ENCODE data around the gene TMOD1. TPM values are rescaled to one million over a fixed set of nuclear protein-coding genes. Genes with fewer than 3 reads are reported as not detected.
A peak's percentile ranks its signal among the peaks of the same experiment; 100 is the strongest.

Gene TMOD1
- total and polyA plus RNA-seq, 9 donors, result 37.1 to 77.2 (median 64.0) TPM

DNA sequence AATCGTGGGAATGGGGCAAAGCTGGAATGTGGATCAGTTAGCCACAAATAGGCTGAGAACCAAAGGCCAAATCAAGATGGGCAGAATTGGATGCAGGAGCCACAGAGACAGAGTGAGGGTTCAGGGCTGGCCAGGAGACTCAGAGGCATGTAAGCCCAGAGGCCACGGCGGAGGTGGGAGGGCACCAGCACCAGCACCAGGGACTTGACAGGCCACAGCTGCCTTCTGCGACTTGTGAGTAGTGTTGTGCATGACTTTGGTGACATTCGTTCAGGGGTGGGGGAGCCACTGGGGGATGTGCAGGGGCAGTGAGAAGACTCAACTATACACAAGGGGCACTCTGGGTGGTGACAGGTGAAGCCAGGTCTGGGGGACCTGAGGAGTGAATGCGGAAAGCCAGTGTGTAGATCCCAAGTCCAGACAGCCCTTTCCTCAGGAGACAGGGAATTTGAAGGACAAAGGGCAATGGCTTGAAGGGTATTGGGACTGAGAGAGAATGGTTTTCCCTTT, 53.2 kb downstream of the TMOD1 start:
- Histone ChIP-seq H3K27me3 (no peaks in the 10 kb centered on the region), H3K4me3 (no peak overlapping the region), H3K4me1 (ENCODE audit: insufficient read depth) (peaks cover 36% of the 10 kb centered on the region), H3K9me3 (no peaks in the 10 kb centered on the region), H3K27ac (peak overlapping the region; percentile 50 to 84), H3K36me3 (no peaks in the 10 kb centered on the region)
- TF ChIP-seq EP300 (IDR thresholded peaks at IDR 0.05) (no peak), POLR2A (IDR thresholded peaks at IDR 0.05) (no peak)
- TF ChIP-seq, protein P1, sequence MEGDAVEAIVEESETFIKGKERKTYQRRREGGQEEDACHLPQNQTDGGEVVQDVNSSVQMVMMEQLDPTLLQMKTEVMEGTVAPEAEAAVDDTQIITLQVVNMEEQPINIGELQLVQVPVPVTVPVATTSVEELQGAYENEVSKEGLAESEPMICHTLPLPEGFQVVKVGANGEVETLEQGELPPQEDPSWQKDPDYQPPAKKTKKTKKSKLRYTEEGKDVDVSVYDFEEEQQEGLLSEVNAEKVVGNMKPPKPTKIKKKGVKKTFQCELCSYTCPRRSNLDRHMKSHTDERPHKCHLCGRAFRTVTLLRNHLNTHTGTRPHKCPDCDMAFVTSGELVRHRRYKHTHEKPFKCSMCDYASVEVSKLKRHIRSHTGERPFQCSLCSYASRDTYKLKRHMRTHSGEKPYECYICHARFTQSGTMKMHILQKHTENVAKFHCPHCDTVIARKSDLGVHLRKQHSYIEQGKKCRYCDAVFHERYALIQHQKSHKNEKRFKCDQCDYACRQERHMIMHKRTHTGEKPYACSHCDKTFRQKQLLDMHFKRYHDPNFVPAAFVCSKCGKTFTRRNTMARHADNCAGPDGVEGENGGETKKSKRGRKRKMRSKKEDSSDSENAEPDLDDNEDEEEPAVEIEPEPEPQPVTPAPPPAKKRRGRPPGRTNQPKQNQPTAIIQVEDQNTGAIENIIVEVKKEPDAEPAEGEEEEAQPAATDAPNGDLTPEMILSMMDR (IDR thresholded peaks at IDR 0.05), result no peak
- intact Hi-C loops (cut with DNase I), result loop anchor here in 2 of 4 donors (5.0 kb wide), 1 partner anchor 52 kb away; the partner anchor contains the start of gene TMOD1 (in 2 of the 2)
- peak in 2 of 5 donors; percentile 44 to 48 for DNase-seq
- 89 to 96% (median 90%) methylated on average over 6 of the region's 6 CpGs for WGBS, 3 donors

DNA sequence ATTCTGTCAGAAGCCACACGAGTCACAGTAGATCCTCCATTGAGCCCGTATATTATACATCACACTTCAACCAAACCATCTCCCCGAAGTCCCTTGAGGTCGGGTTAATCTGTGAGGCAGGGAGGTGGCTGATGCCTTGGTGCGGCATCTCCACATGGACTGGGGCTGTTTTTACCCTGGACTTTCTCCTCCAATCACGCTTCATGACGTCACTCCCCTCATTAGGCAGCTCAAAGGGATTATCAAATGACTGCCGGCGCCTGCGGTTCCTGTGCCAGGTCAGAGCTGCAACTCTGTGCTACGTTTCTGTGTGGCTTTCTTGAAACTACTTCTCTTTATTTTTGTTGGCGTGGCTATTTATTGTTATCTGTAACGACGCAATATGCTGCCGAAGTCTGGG, 53.7 kb downstream of the TMOD1 start:
- no peaks in the 10 kb centered on the region for H3K36me3 ChIP-seq
- intact Hi-C loops (cut with DNase I), result loop anchor here in 2 of 4 donors (5.0 kb wide), 1 partner anchor 53 kb away; the partner anchor contains the start of gene TMOD1 (in 2 of the 2)
- peak overlapping the region; percentile 50 to 84 for H3K27ac ChIP-seq
- peaks cover 38% of the 10 kb centered on the region for H3K4me1 ChIP-seq (ENCODE audit: insufficient read depth)
- TF ChIP-seq POLR2A (IDR thresholded peaks at IDR 0.05), result no peak
- TF ChIP-seq, protein P1 (IDR thresholded peaks at IDR 0.05), result no peak
- TF ChIP-seq EP300 (IDR thresholded peaks at IDR 0.05), result no peak
- WGBS, 3 donors, result 11 to 30% (median 15%) methylated on average over 15 of the region's 15 CpGs
- no peaks in the 10 kb centered on the region for H3K9me3 ChIP-seq
- peak; percentile 83 to 92 (median 88) for DNase-seq
- H3K4me3 ChIP-seq, result no peak overlapping the region
- no peaks in the 10 kb centered on the region for H3K27me3 ChIP-seq

DNA sequence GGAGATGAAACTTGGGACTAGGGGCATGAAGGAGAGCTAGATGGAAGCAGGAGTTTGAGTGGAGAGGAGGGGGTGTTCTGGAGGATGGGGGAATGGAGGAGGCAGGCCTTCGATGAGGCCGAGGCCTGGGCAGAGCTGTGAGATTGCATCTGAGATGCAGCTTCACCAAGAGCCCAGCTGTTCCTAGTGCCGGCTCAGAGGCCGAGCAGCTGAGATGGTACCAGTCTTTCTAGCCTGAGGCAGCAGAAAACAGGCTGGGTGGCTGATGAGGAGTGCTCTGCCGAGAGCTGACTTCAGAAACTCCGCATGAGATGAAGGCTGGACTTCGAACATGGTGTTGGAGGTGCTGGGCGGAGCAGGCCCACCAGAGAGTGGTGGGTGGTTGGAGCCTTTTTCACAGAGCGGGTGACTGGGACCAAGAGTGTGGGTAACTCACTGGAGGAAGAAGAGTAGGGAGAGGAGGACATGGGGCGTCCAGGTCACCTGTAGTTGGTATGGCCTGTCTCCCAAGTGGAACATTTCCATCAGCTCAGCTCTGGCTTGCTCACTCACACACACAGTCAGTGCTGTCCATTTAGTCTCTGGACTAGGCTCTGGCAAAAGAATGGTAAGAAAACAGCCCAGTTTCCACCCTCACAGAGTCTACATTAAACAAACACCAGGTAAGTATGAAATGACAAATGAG, 54.7 kb downstream of the TMOD1 start:
- TF ChIP-seq, protein P1 (IDR thresholded peaks at IDR 0.05), result no peak
- TF ChIP-seq EP300 (IDR thresholded peaks at IDR 0.05) (no peak), POLR2A (IDR thresholded peaks at IDR 0.05) (no peak)
- intact Hi-C loops (cut with DNase I), result loop anchor here in 3 of 4 donors (2.0 to 5.0 kb wide), 2 partner anchors 53 to 54 kb away; partner anchors contain the start of gene TMOD1 (in 2 of the 3)
- 82 to 97% (median 95%) methylated on average over 10 of the region's 10 CpGs for WGBS, 3 donors
- peak overlapping the region; percentile 84 to 86 for H3K27ac ChIP-seq
- H3K9me3 ChIP-seq, result no peaks in the 10 kb centered on the region
- H3K4me1 ChIP-seq (ENCODE audit: insufficient read depth), result peaks cover 38% of the 10 kb centered on the region
- no peaks in the 10 kb centered on the region for H3K36me3 ChIP-seq
- no peak overlapping the region for H3K4me3 ChIP-seq
- DNase-seq, result no peak
- H3K27me3 ChIP-seq, result no peaks in the 10 kb centered on the region

DNA sequence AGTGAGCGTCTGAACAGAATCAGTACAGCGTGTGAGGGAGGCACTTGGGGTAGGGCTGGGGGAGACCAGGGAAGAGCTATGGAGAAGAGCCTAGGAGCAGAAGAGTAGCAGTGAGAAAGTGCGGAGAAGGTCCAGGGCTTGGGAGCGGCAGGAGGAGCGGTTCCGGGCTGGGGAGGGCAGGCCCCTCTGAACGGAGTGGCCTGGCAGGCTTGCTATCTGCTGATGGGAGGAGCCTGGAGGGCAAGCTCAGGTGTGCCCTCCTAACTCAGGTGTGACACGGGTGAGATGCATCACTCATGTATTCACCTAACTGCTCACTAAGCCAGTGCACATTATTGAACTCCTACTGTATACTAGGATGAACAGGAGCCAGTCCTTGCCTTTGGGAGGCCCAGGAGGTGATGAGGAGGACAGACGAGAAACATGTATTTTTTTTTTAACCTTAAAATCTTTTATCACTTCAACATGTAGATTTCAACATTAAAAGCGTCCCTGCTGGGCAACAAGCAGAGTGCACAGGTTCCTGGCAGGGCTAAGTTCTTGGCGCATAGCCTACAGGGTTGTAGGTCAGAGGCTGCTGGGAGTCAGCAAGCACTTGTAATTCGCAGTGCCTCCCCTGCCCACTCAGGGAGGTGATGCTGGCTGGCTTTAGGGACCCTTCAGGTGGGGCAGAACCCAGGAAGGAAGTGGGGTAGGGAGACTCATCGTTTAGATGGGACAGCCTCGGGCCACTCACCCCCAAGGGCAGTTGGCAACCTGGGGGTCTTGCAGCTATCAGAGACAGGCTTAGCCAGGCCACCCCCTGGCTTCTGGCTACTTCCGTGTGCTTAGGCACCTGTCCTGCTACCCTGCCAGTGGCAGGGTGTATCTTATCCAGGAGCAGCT, 55.5 kb downstream of the TMOD1 start:
- Histone ChIP-seq H3K36me3 (no peaks in the 10 kb centered on the region), H3K4me3 (no peak overlapping the region), H3K4me1 (ENCODE audit: insufficient read depth) (peaks cover 38% of the 10 kb centered on the region), H3K9me3 (no peaks in the 10 kb centered on the region), H3K27me3 (no peaks in the 10 kb centered on the region), H3K27ac (peak overlapping the region; percentile 84 to 86)
- intact Hi-C loops (cut with DNase I), result loop anchor here in 3 of 4 donors (2.0 to 5.0 kb wide), 2 partner anchors 54 to 55 kb away; partner anchors contain the start of gene TMOD1 (in 2 of the 3)
- 55 to 68% (median 62%) methylated on average over 15 of the region's 15 CpGs for WGBS, 3 donors
- DNase-seq, result peak; percentile 78 to 89 (median 86)
- TF ChIP-seq POLR2A (IDR thresholded peaks at IDR 0.05) (no peak), EP300 (IDR thresholded peaks at IDR 0.05) (no peak)
- TF ChIP-seq, protein P1 (IDR thresholded peaks at IDR 0.05), result peak in 2 of 3 donors; percentile 28 to 29
